ENCODE results near the gene RHAG. TPM values are rescaled to one million over a fixed set of nuclear protein-coding genes. Genes with fewer than 3 reads are reported as not detected.

Gene RHAG
- total RNA-seq, 1 experiment from 2014 or later, result not detected

DNA sequence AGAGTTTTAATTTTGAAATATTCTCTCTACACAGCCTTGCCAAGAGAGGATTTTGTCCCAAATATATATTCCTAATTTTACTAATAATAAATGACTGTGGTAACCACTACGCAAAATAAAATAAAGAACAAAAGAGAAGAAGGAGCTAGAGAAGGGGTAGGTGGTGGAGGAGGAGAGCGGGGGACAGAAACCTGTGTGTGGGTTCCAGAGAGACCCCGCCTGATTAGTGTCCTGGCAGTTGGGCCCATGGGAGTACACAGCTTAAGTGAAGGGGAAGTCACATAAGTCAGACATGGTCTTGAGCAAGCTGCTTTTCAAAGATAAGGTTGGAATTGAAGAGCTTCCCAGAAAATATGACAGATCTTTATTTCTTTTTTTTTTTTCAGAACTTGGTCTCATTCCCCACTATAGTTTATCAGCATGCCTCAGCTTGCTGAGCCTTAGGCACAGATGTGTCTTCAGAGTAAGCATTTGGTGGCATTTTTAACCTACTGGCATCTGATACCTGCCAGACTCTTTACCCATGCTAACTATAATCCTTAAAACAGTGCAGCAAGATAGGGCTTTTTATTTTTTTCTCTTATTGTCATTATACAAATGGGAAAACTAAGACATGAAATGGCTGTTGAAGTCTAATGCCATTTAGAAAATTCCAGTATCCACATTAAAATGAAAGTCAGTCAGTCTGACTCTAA, 9.6 kb upstream of the RHAG start:
- no peak for TF ChIP-seq CTCF (IDR thresholded peaks at IDR 0.05; ENCODE audit: unreplicated experiment)
- no TSS peak for BruUV-seq (replicated peaks)
- Mint-ChIP-seq H3K27ac (ENCODE audit: unreplicated experiment) (no peak overlapping the region), H3K27me3 (ENCODE audit: unreplicated experiment) (no peaks in the 10 kb centered on the region), H3K36me3 (ENCODE audit: insufficient read depth, unreplicated experiment) (no peaks in the 10 kb centered on the region), H3K4me1 (ENCODE audit: low read depth, unreplicated experiment) (no peaks in the 10 kb centered on the region), H3K4me3 (ENCODE audit: low read depth, unreplicated experiment) (no peak overlapping the region), H3K9me3 (ENCODE audit: low read depth, unreplicated experiment) (no peaks in the 10 kb centered on the region)
- CTCF ChIA-PET, result no interaction called here
- no peak for DNase-seq
- intact Hi-C loops (cut with micrococcal nuclease; ENCODE audit: unreplicated experiment), result no loop called here

GRCh38 chr6:49645139-49645538, 8.5 kb upstream of the RHAG start:
- DNase-seq, result no peak
- Mint-ChIP-seq H3K27me3 (ENCODE audit: unreplicated experiment) (no peaks in the 10 kb centered on the region), H3K36me3 (ENCODE audit: insufficient read depth, unreplicated experiment) (no peaks in the 10 kb centered on the region), H3K9me3 (ENCODE audit: low read depth, unreplicated experiment) (no peaks in the 10 kb centered on the region), H3K4me3 (ENCODE audit: low read depth, unreplicated experiment) (no peak overlapping the region), H3K4me1 (ENCODE audit: low read depth, unreplicated experiment) (no peaks in the 10 kb centered on the region), H3K27ac (ENCODE audit: unreplicated experiment) (no peak overlapping the region)
- intact Hi-C loops (cut with micrococcal nuclease; ENCODE audit: unreplicated experiment), result no loop called here
- no peak for TF ChIP-seq CTCF (IDR thresholded peaks at IDR 0.05; ENCODE audit: unreplicated experiment)
- no TSS peak for BruUV-seq (replicated peaks)
- CTCF ChIA-PET, result no interaction called here

DNA sequence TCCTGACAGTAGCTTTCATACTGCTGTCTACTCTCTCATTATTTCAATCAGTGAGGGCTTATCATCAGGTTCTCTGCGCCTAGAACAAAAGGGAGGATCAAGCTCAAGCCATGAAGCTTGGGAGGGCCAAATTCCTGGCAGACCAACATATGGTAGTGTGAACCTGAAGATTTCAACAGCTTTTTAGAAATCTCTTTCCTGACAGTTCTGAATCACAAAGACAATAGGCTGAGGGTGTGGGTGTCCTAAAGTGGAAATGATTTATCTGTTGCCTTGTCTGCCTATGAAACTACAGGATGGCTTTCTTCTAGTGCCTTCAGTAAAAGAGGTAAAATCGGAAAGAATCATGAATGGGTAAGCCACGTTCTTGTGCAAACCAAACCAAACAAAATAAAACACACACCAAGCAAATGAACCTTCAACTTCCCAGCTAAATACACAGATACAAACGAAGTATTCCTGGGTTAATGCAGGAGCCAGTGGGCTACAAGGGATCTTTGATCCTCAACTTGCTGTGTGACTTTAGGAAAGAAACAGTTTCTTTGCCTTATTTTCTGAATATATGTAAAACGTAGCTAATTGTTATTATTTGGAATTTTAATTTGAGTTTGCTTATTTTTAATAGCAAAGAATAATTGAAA, 2.7 kb upstream of the RHAG start:
- DNase-seq, result no peak
- no peak overlapping the region for H3K27ac Mint-ChIP-seq (ENCODE audit: unreplicated experiment)
- no peaks in the 10 kb centered on the region for H3K27me3 Mint-ChIP-seq (ENCODE audit: unreplicated experiment)
- BruUV-seq (replicated peaks), result no TSS peak
- CTCF ChIA-PET, result interaction anchor here (0.7 to 0.9 kb wide), 2 partner anchors 16 to 384 kb away, joined by 3 read pairs; no protein-coding TSS in a partner anchor
- H3K36me3 Mint-ChIP-seq (ENCODE audit: insufficient read depth, unreplicated experiment), result no peaks in the 10 kb centered on the region
- H3K4me1 Mint-ChIP-seq (ENCODE audit: low read depth, unreplicated experiment), result peaks cover 3% of the 10 kb centered on the region
- no peak overlapping the region for H3K4me3 Mint-ChIP-seq (ENCODE audit: low read depth, unreplicated experiment)
- intact Hi-C loops (cut with micrococcal nuclease; ENCODE audit: unreplicated experiment), result no loop called here
- H3K9me3 Mint-ChIP-seq (ENCODE audit: low read depth, unreplicated experiment), result no peaks in the 10 kb centered on the region
- TF ChIP-seq CTCF (IDR thresholded peaks at IDR 0.05; ENCODE audit: unreplicated experiment), result no peak

DNA sequence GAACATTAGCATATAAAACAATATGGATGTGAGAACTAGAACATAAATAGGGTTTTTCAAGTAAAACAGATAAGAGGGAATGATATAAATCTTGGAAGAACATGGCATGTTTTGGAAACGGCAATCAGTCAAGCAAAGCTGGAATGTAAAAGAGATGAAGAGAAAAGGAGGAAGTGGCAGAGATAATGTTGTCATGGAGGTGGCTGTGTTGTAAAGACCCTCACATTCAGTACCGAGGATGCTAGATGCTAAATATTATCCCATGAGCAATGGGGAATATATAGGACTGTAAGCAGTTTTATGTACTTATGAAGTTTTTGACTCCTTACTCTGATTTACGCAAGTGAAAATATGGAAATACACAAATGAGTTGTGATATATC, 702 bp upstream of the RHAG start:
- DNase-seq, result no peak
- CTCF ChIA-PET, result no interaction called here
- H3K27me3 Mint-ChIP-seq (ENCODE audit: unreplicated experiment), result no peaks in the 10 kb centered on the region
- H3K36me3 Mint-ChIP-seq (ENCODE audit: insufficient read depth, unreplicated experiment), result no peaks in the 10 kb centered on the region
- intact Hi-C loops (cut with micrococcal nuclease; ENCODE audit: unreplicated experiment), result no loop called here
- BruUV-seq (replicated peaks), result no TSS peak
- peaks cover 10% of the 10 kb centered on the region for H3K4me1 Mint-ChIP-seq (ENCODE audit: low read depth, unreplicated experiment)
- TF ChIP-seq CTCF (IDR thresholded peaks at IDR 0.05; ENCODE audit: unreplicated experiment), result no peak
- H3K27ac Mint-ChIP-seq (ENCODE audit: unreplicated experiment), result no peak overlapping the region
- H3K9me3 Mint-ChIP-seq (ENCODE audit: low read depth, unreplicated experiment), result no peaks in the 10 kb centered on the region
- no peak overlapping the region for H3K4me3 Mint-ChIP-seq (ENCODE audit: low read depth, unreplicated experiment)

All from Calu3 (cell line).